Gastroesophageal sphincter (tissue), 3 donors: ENCODE measurements around the gene HEYL.

ENCODE experiments used
- CTCF ChIP-seq, 4 experiments: fragments of 200-600 bp in 2 of 4; fragments of 450-650 bp in 2 of 4; sonication (generic) in 1 of 4; IDR thresholded peaks; one replicate each; pipeline ENCODE4 v1.5.1; 2017 to 2019; ENCODE audit warnings: antibody characterized with exemption in 4 of 4, mild to moderate bottlenecking in 2 of 4, moderate library complexity in 2 of 4
- EP300 ChIP-seq: sonication (generic); formaldehyde crosslinking; IDR thresholded peaks from one replicate; pipeline ENCODE4 v1.6.1; 2017; ENCODE audit warnings: antibody characterized with exemption, mild to moderate bottlenecking
- POLR2A ChIP-seq, 2 donors: fragments of 450-650 bp; IDR thresholded peaks; one replicate each; pipeline ENCODE4 v1.6.1; 2017; ENCODE audit warnings: antibody characterized with exemption in 2 of 2, mild to moderate bottlenecking in 2 of 2, moderate library complexity in 1 of 2
- POLR2AphosphoS5 ChIP-seq: sonication (generic); formaldehyde crosslinking; IDR thresholded peaks from one replicate; pipeline ENCODE4 v1.6.1; 2017; ENCODE audit warnings: antibody characterized with exemption

- TF ChIP-seq CTCF (IDR thresholded peaks at IDR 0.05) = no peak
- no peak for TF ChIP-seq POLR2A (IDR thresholded peaks at IDR 0.05)
- TF ChIP-seq POLR2AphosphoS5 = no peak
- no peak for TF ChIP-seq EP300
Measured at GRCh38 chr1:39676948-39677548, 37.6 kb upstream of the HEYL start.
